ENCODE results near the gene CCDC102A. TPM values are rescaled to one million over a fixed set of nuclear protein-coding genes. Genes with fewer than 3 reads are reported as not detected.
A peak's percentile ranks its signal among the peaks of the same experiment; 100 is the strongest.

Gene CCDC102A
- total and polyA plus RNA-seq, 9 of the 15 experiments (the other 6 are each of a cell fraction or from before 2014, with no cell fraction given) = 0.03 to 4.9 (median 1.4) TPM

DNA sequence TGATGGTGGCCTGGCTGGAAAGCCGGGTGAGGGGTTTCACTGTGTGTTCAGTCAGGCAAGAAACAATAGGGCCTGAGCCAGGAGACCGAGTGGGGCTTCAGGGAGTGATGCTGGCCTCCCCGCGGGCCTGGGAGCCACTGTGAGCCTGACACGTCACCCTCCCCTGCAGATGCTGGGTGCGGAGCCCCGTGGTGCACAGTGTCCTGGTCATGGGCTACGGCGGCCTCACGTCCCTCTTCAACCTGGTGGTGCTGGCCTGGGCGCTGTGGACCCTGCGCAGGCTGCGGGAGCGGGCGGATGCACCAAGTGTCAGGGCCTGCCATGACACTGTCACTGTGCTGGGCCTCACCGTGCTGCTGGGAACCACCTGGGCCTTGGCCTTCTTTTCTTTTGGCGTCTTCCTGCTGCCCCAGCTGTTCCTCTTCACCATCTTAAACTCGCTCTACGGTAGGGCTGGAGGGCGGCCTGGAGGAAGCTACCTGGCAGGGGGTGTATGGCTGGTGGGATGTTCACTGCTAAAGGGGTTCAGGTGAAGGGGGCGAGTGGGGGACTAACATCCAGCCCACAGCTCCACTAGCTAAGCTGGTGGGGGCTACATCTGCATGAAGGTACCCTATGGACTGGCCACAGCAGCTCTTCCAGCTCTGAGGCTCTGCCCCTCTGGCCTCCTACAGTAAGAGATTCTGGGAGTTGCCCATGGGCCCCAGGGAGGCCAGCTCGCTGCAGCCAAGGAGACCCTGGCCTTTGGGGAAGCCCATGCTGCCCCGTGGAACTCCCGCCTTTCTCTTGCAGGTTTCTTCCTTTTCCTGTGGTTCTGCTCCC is 38.5 kb upstream of the CCDC102A start:
- intact Hi-C loops (cut with micrococcal nuclease) (loop anchor here (10.0 kb wide), 2 partner anchors 430 to 520 kb away; partner anchors contain the start of genes USB1 and ZNF319), in situ Hi-C loops (cut with MboI) (no loop called here)
- H3K9me1 ChIP-seq (ENCODE audit: control insufficient read depth, insufficient read depth, low read length) = no peaks in the 10 kb centered on the region
- H3K4me3 ChIP-seq = no peak overlapping the region
- H2AFZ ChIP-seq (ENCODE audit: low read depth, low read length) = no peak overlapping the region
- H3K4me1 ChIP-seq (replicated peaks in 1 of 2; ENCODE audit: control insufficient read depth in 2 of 2, insufficient read depth in 2 of 2, low read length in 2 of 2) = peaks cover 0 to 16% of the 10 kb centered on the region in 2 experiments; a peak in 3 of 5 replicates
- 19% methylated on average over 22 of the region's 24 CpGs for WGBS (ENCODE audit: insufficient coverage, low coverage, missing lambda C conversion rate)
- H3K9ac ChIP-seq (ENCODE audit: insufficient read depth in 1 of 2, low read depth in 2 of 2, low read length in 2 of 2) = peak overlapping the region in 1 of 2 experiments; percentile 45; a peak in 1 of 4 replicates
- no peaks in the 10 kb centered on the region for H3K9me3 ChIP-seq (replicated peaks; ENCODE audit: control insufficient read depth, insufficient read depth, low read depth, low read length)
- H3K4me2 ChIP-seq (ENCODE audit: insufficient read depth, low read length) = no peak overlapping the region
- no peaks in the 10 kb centered on the region for H4K20me1 ChIP-seq (replicated peaks; ENCODE audit: control insufficient read depth, insufficient read depth, low read length)
- no TSS peak for BruUV-seq (replicated peaks)
- H3K36me3 ChIP-seq (ENCODE audit: control insufficient read depth, insufficient read depth, low read length) = no peaks in the 10 kb centered on the region
- ChIA-PET POLR2A (interaction anchor here (0.6 to 1.2 kb wide), 3 partner anchors 71 to 917 kb away, joined by 3 to 6 read pairs (median 3); no protein-coding TSS in a partner anchor), CTCF (ENCODE audit: low intra/inter-chr PET ratio) (interaction anchor here (0.9 kb wide), 1 partner anchor 74 kb away, joined by 3 read pairs; no protein-coding TSS in a partner anchor)
- DNase-seq (ENCODE audit: extremely low read depth in 1 of 4, low spot score in 3 of 4) (peak in 1 of 4 experiments; percentile 6), ATAC-seq (no peak), FAIRE-seq (no peak)
- no peaks in the 10 kb centered on the region for H3K79me2 ChIP-seq (ENCODE audit: control insufficient read depth, insufficient read depth, low read length)
- H3K27me3 ChIP-seq (ENCODE audit: control insufficient read depth in 2 of 2, insufficient read depth in 2 of 2, low read length in 2 of 2) = peaks cover 5 to 57% of the 10 kb centered on the region in 2 experiments; a peak in 4 of 5 replicates
- no peak overlapping the region for H3K27ac ChIP-seq (ENCODE audit: extremely low read depth, low read depth, low read length)
- TF ChIP-seq HMGN3 (IDR thresholded peaks at IDR 0.05; ENCODE audit: borderline replicate concordance, extremely low read depth, insufficient read length, low read depth, low read length) (no peak), MAZ (CRISPR knock-in tag; conservative IDR thresholded peaks at IDR 0.05 in 1 of 2, IDR thresholded peaks at IDR 0.05 in 1 of 2) (no peak), SMC3 (conservative IDR thresholded peaks at IDR 0.05; ENCODE audit: insufficient read depth, low read depth, low read length) (no peak), ELF2 (CRISPR knock-in tag; IDR thresholded peaks at IDR 0.05) (no peak), SIN3B (IDR thresholded peaks at IDR 0.05; ENCODE audit: low read depth) (no peak)
- TF ChIP-seq, protein P1, sequence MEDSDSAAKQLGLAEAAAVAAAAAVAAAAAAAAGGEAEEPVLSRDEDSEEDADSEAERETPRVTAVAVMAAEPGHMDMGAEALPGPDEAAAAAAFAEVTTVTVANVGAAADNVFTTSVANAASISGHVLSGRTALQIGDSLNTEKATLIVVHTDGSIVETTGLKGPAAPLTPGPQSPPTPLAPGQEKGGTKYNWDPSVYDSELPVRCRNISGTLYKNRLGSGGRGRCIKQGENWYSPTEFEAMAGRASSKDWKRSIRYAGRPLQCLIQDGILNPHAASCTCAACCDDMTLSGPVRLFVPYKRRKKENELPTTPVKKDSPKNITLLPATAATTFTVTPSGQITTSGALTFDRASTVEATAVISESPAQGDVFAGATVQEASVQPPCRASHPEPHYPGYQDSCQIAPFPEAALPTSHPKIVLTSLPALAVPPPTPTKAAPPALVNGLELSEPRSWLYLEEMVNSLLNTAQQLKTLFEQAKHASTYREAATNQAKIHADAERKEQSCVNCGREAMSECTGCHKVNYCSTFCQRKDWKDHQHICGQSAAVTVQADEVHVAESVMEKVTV (CRISPR knock-in tag; IDR thresholded peaks at IDR 0.05) = no peak
- TF ChIP-seq, protein P2, sequence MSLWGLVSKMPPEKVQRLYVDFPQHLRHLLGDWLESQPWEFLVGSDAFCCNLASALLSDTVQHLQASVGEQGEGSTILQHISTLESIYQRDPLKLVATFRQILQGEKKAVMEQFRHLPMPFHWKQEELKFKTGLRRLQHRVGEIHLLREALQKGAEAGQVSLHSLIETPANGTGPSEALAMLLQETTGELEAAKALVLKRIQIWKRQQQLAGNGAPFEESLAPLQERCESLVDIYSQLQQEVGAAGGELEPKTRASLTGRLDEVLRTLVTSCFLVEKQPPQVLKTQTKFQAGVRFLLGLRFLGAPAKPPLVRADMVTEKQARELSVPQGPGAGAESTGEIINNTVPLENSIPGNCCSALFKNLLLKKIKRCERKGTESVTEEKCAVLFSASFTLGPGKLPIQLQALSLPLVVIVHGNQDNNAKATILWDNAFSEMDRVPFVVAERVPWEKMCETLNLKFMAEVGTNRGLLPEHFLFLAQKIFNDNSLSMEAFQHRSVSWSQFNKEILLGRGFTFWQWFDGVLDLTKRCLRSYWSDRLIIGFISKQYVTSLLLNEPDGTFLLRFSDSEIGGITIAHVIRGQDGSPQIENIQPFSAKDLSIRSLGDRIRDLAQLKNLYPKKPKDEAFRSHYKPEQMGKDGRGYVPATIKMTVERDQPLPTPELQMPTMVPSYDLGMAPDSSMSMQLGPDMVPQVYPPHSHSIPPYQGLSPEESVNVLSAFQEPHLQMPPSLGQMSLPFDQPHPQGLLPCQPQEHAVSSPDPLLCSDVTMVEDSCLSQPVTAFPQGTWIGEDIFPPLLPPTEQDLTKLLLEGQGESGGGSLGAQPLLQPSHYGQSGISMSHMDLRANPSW (CRISPR knock-in tag; IDR thresholded peaks at IDR 0.05) = no peak
- TF ChIP-seq, protein P3, sequence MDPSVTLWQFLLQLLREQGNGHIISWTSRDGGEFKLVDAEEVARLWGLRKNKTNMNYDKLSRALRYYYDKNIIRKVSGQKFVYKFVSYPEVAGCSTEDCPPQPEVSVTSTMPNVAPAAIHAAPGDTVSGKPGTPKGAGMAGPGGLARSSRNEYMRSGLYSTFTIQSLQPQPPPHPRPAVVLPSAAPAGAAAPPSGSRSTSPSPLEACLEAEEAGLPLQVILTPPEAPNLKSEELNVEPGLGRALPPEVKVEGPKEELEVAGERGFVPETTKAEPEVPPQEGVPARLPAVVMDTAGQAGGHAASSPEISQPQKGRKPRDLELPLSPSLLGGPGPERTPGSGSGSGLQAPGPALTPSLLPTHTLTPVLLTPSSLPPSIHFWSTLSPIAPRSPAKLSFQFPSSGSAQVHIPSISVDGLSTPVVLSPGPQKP (CRISPR knock-in tag; IDR thresholded peaks at IDR 0.05) = no peak
- TF ChIP-seq, protein P4, sequence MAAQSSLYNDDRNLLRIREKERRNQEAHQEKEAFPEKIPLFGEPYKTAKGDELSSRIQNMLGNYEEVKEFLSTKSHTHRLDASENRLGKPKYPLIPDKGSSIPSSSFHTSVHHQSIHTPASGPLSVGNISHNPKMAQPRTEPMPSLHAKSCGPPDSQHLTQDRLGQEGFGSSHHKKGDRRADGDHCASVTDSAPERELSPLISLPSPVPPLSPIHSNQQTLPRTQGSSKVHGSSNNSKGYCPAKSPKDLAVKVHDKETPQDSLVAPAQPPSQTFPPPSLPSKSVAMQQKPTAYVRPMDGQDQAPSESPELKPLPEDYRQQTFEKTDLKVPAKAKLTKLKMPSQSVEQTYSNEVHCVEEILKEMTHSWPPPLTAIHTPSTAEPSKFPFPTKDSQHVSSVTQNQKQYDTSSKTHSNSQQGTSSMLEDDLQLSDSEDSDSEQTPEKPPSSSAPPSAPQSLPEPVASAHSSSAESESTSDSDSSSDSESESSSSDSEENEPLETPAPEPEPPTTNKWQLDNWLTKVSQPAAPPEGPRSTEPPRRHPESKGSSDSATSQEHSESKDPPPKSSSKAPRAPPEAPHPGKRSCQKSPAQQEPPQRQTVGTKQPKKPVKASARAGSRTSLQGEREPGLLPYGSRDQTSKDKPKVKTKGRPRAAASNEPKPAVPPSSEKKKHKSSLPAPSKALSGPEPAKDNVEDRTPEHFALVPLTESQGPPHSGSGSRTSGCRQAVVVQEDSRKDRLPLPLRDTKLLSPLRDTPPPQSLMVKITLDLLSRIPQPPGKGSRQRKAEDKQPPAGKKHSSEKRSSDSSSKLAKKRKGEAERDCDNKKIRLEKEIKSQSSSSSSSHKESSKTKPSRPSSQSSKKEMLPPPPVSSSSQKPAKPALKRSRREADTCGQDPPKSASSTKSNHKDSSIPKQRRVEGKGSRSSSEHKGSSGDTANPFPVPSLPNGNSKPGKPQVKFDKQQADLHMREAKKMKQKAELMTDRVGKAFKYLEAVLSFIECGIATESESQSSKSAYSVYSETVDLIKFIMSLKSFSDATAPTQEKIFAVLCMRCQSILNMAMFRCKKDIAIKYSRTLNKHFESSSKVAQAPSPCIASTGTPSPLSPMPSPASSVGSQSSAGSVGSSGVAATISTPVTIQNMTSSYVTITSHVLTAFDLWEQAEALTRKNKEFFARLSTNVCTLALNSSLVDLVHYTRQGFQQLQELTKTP (IDR thresholded peaks at IDR 0.05; ENCODE audit: low read depth in 1 of 2, partially characterized antibody in 2 of 2) = no peak

Measured in K562 (cell line).